ENCODE measurements around the gene HSFX2.
A peak's percentile ranks its signal among the peaks of the same experiment; 100 is the strongest.

Gene HSFX2

DNA sequence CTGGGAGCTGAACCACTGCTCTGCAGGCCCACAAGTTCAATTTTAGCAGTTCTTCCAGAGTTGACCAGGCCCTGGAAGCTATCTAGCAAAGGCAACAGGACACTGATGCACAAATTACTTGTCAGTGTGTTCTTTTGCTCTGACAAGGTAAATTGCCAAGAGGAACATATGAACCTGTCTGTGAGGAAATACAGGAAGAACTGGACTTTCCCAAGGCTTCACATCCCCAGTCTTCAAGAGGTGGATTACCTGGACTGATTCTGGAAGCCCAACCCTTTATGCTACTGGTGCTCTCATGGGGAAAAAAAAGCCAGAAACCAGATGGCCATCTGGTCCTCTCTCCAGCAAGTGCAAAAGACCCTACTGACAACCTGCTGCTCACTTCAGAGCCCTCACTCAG is 38.4 kb upstream of the HSFX2 start:
- no peak for TF ChIP-seq CTCF (IDR thresholded peaks at IDR 0.05)
- Histone ChIP-seq H3K27me3 (no peaks in the 10 kb centered on the region), H3K27ac (no peak overlapping the region)

GRCh38 chrX:149631234-149632165 is 36.4 kb upstream of the HSFX2 start, which contains the start of gene TMEM185A:
TSS of gene TMEM185A (minus strand) at chrX:149631792. CDS start at chrX:149631580, 212 bp downstream.
- peak within 1 kb of the TSS; percentile 67 to 72 for H3K27ac ChIP-seq

More for the DNA sequence above, 38.4 kb upstream of the HSFX2 start:
- H3K4me1 ChIP-seq: peaks cover 0 to 13% (median 0%) of the 10 kb centered on the region in 4 donors
- no peak overlapping the region for H3K4me3 ChIP-seq
- intact Hi-C loops (cut with DNase I; ENCODE audit: low total_unique reads): loop anchor here (10.0 kb wide), 1 partner anchor 69 kb away; no protein-coding TSS in a partner anchor
- no peaks in the 10 kb centered on the region for H3K9me3 ChIP-seq
- no peak for DNase-seq
- no peaks in the 10 kb centered on the region for H3K36me3 ChIP-seq

DNA sequence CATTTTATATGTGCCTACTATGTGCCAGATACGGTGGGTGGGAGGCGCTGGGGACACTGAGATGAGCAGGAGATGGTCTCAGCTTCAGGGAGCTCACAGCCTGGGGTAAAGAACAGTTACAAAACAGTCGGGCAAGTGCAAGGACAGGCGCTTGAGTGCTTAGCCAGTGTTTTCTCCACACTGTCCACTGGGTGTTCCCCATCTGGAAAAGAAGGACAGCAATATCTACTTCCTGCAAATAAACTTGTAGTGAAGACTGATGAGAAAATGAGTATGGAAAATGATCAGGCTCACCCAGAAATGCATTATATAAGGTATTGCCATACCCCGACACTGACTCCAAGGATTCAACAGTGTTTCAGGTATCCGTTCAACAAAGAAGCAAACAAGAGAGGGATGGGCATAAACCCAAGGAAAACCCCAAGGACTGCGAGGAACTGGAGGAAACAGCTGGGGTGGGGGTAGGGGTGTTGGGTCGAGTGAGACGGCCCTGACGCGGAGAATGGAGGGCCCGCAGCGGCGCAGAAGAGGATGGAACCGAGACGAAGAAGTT is 35.6 kb upstream of the HSFX2 start:
- DNase-seq: no peak
- H3K4me1 ChIP-seq: peaks cover 0 to 13% (median 0%) of the 10 kb centered on the region in 4 donors
- no peaks in the 10 kb centered on the region for H3K9me3 ChIP-seq
- no peaks in the 10 kb centered on the region for H3K36me3 ChIP-seq
- TF ChIP-seq CTCF (IDR thresholded peaks at IDR 0.05): no peak
- peak overlapping the region; percentile 66 to 86 for H3K4me3 ChIP-seq
- no peaks in the 10 kb centered on the region for H3K27me3 ChIP-seq
- intact Hi-C loops (cut with DNase I; ENCODE audit: low total_unique reads): loop anchor here (10.0 kb wide), 1 partner anchor 66 kb away; no protein-coding TSS in a partner anchor
- H3K27ac ChIP-seq: peak overlapping the region; percentile 67 to 72

More at GRCh38 chrX:149631234-149632165, 36.4 kb upstream of the HSFX2 start, which contains the start of gene TMEM185A:
- peak; percentile 34 to 75 for DNase-seq
- no peak for TF ChIP-seq CTCF (IDR thresholded peaks at IDR 0.05)
- H3K9me3 ChIP-seq: no peaks in the 10 kb centered on the region
- peaks cover 0 to 13% (median 0%) of the 10 kb centered on the region in 4 donors for H3K4me1 ChIP-seq
- intact Hi-C loops (cut with DNase I; ENCODE audit: low total_unique reads): loop anchor here (10.0 kb wide), 1 partner anchor 67 kb away; no protein-coding TSS in a partner anchor
- no peaks in the 10 kb centered on the region for H3K27me3 ChIP-seq
- peak within 1 kb of the TSS; percentile 66 to 86 for H3K4me3 ChIP-seq
- no peaks in the 10 kb centered on the region for H3K36me3 ChIP-seq

GRCh38 chrX:149629730-149630387 is 34.7 kb upstream of the HSFX2 start:
- no peaks in the 10 kb centered on the region for H3K36me3 ChIP-seq
- no peaks in the 10 kb centered on the region for H3K9me3 ChIP-seq
- TF ChIP-seq CTCF (IDR thresholded peaks at IDR 0.05): no peak
- DNase-seq: no peak
- peak overlapping the region; percentile 66 to 86 for H3K4me3 ChIP-seq
- peaks cover 0 to 13% (median 0%) of the 10 kb centered on the region in 4 donors for H3K4me1 ChIP-seq
- no peaks in the 10 kb centered on the region for H3K27me3 ChIP-seq
- intact Hi-C loops (cut with DNase I; ENCODE audit: low total_unique reads): loop anchor here (10.0 kb wide), 1 partner anchor 65 kb away; no protein-coding TSS in a partner anchor
- H3K27ac ChIP-seq: no peak overlapping the region

DNA sequence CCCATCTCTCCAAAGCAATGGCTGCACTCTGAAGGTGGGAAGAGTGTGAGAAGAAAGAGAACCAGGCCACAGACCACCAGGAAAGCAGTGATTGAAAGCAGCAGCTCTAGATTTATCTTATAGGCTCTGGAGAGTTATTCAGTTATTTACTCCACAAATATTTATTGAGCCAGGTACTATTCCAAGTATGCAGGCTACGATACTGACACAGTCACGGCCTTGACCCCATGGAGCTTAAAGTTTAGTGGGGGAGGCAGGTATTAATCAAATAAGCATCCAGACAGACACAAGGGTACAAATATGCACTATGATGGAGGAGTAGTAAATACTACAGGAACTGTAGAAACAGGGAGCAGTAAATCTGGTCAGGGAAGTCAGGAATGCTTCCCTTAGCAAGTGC is 33.7 kb upstream of the HSFX2 start:
- TF ChIP-seq CTCF (IDR thresholded peaks at IDR 0.05): no peak
- Histone ChIP-seq H3K27me3 (no peaks in the 10 kb centered on the region), H3K4me1 (peaks cover 0 to 19% (median 0%) of the 10 kb centered on the region in 4 donors), H3K9me3 (no peaks in the 10 kb centered on the region), H3K4me3 (no peak overlapping the region), H3K27ac (no peak overlapping the region), H3K36me3 (no peaks in the 10 kb centered on the region)
- DNase-seq: no peak
- intact Hi-C loops (cut with DNase I; ENCODE audit: low total_unique reads): no loop called here
